H1 (cell line): ENCODE results near the gene OGFOD3. TPM values are rescaled to one million over a fixed set of nuclear protein-coding genes. Genes with fewer than 3 reads are reported as not detected.

Experiments used
- CHD7 ChIP-seq: fragments of 300-600 bp; sonication (generic); IDR thresholded peaks from 2 replicates; pipeline ENCODE4 v1.7.1; 2012; ENCODE audit warnings: low read length, moderate library complexity, mild to moderate bottlenecking, inconsistent platforms; ENCODE audit not compliant: insufficient replicate concordance
- JUND ChIP-seq: IDR thresholded peaks from 2 replicates; pipeline ENCODE4 v1.6.1; 2011; ENCODE audit warnings: mild to moderate bottlenecking, improper control_type of control experiment, low read length
- KDM4A ChIP-seq: IDR thresholded peaks from one replicate; pipeline ENCODE4 v1.7.1; 2012; ENCODE audit warnings: low read depth, mild to moderate bottlenecking, moderate library complexity, low read length, inconsistent platforms; ENCODE audit not compliant: severe bottlenecking
- KDM5A ChIP-seq: fragments of 200-600 bp; IDR thresholded peaks from 2 replicates; pipeline ENCODE4 v1.7.1; 2012; ENCODE audit warnings: mild to moderate bottlenecking, low read length, inconsistent platforms, mixed read lengths
- RNF2 ChIP-seq: fragments of 200-900, 300-1000 bp; sonication (generic); IDR thresholded peaks from 2 replicates; pipeline ENCODE4 v1.7.1; 2016; ENCODE audit warnings: borderline replicate concordance, low read depth, mild to moderate bottlenecking, antibody characterized with exemption, low read length; ENCODE audit not compliant: poor library complexity, severe bottlenecking; ENCODE audit errors: missing control alignments
- polyA plus RNA-seq, 7 experiments: library from polyadenylated mRNA; depleted of rRNA in 3 of 7; stranded (reverse) in 5 of 7; unstranded in 2 of 7; fragments of >200 nt in 5 of 7; fragments of 200-250 nt in 2 of 7; gene quantifications; 1 replicate in 5 of 7; 2 replicates in 1 of 7; 4 replicates in 1 of 7; pipeline versions ENCODE4 v1.2.1 to v1.2.3, GENCODE V29; 2011 to 2013; ENCODE audit warnings: missing spikeins in 2 of 7, mixed read lengths in 2 of 7
- total RNA-seq: library from RNA; stranded (reverse); fragmentation: NEBNext Ultra II Directional; extraction: Animal tissue kit (Norgen Biotek cat#: 25700); gene quantifications from 2 replicates; pipeline ENCODE4 v1.2.1, GENCODE V29; 2021

The OGFOD3 gene
- total and polyA plus RNA-seq, 2 of the 8 experiments (the other 6 are each of a cell fraction or from before 2014, with no cell fraction given) = 21.1 to 21.8 TPM

GRCh38 chr17:82353484-82353883, 64.9 kb downstream of the OGFOD3 start (continued):
- TF ChIP-seq RNF2 (no peak), JUND (no peak), CHD7 (no peak), KDM5A (no peak), KDM4A (no peak)
